Fibroblast of pulmonary artery (primary cell): ENCODE results near the gene TCERG1L.

Experiments
- DNase-seq: peaks from one replicate; pipeline ENCODE4 v3.0.0-alpha.2; 2010; ENCODE audit warnings: low read depth
- H3K4me3 ChIP-seq: replicated peaks from 2 replicates; pipeline ENCODE4 v1.5.1; 2011; ENCODE audit warnings: low read depth, mild to moderate bottlenecking, control low read depth, low read length, moderate library complexity
- TF ChIP-seq, protein P1 (sequence below): IDR thresholded peaks from 2 replicates; pipeline ENCODE4 v1.5.1; 2011; ENCODE audit warnings: mild to moderate bottlenecking, control low read depth, low read length, inconsistent platforms; ENCODE audit errors: missing control alignments

TCERG1L gene

DNA sequence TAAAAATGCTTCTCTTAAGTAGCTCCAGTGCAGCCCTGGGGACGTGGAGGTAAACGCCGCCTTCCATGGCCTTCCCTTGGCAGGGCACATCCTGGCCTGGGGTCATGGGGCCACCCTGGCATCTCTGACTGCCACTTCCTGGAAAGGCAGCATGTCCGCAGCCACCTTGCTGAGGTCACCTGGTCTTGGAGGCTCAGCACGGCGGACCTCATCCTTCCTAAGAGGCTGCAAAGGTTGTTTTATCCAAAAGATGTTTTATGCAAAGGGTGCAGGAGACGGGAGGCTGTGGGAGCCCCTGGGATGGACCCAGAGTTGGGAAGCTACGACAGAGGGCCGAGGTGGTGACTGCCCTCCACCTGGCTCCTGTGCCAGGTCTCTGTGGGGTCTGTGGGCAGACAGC, 106.0 kb downstream of the TCERG1L start:
- no peak for DNase-seq
- TF ChIP-seq, protein P1, sequence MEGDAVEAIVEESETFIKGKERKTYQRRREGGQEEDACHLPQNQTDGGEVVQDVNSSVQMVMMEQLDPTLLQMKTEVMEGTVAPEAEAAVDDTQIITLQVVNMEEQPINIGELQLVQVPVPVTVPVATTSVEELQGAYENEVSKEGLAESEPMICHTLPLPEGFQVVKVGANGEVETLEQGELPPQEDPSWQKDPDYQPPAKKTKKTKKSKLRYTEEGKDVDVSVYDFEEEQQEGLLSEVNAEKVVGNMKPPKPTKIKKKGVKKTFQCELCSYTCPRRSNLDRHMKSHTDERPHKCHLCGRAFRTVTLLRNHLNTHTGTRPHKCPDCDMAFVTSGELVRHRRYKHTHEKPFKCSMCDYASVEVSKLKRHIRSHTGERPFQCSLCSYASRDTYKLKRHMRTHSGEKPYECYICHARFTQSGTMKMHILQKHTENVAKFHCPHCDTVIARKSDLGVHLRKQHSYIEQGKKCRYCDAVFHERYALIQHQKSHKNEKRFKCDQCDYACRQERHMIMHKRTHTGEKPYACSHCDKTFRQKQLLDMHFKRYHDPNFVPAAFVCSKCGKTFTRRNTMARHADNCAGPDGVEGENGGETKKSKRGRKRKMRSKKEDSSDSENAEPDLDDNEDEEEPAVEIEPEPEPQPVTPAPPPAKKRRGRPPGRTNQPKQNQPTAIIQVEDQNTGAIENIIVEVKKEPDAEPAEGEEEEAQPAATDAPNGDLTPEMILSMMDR, result no peak
- H3K4me3 ChIP-seq, result no peak overlapping the region

DNA sequence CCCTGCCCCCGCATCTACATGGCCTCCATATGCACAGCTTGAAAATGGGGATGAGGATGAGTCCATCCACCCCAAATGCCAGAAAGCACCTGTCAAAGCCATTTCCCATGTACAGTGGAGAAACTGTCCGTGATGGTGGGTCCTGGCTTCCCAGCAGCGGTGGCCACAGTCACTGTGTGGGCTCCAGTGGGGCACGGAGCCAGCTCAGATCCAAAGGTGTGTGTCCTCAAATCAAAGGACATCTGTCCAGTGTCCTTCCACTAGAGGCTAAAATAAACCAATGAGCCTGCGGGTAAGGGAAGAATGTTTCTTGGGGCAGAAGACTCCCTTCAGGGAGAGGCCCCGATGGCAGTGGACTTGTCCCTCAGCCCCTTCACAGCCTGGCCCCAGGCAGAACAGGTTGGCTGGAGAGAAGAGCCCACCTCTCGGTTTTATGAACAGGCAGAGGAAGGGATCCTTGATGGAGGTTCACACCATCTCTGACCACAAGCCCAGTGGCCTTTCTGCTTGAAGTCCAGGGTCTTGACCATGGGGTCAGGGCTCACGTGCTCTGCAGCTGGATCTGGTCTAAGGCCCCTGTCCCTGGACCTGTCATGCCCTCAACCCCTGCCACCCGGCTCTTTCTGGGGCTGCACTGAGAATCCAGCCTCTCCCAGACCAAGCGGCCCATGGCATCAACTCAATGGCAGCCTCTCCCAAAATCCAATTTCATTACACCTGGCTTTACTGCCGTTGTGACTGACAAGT, 106.9 kb downstream of the TCERG1L start:
- DNase-seq, result no peak
- TF ChIP-seq, protein P1, result no peak
- no peak overlapping the region for H3K4me3 ChIP-seq

DNA sequence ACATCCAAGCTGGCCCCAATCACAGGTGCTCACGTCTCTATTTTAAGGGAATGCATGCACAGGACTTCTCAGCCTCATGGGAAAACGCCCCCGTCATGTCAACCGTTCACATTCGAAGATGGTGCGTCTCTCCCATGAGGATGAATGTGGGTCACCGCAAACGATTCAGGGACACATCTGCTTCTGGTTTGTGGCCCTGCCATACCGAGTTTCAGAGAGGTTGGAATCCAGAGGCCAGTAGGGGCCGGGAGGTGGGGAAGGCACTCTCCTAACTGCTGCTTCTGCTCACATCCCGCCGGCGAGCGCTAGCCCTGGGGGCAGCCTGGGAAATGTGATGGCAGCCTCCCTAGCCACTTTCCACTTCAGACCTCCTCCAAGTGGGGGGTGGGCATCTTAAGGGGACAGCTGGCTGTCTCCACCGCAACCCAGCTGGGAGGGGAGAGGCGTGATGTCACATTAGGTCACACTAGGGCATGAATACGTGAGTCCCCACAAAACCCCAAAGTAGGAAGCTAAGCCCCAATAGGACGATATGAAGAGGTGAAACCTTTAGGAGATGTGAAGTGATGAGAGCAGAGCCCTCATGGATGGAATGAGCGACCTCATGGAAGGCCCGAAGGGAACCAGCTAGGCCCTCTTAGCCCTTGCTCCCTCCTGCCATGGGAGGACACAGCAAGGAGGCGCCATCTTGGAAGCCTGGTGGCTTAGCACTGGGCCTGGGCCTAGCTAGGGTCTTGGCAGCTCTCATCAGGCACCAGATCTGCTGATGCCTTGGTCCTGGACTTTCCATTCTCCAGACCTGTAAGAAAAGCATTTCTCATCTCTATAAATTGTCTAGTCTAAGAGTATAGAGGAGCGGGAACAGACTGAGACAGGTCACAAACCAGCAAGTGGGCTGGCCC, 107.8 kb downstream of the TCERG1L start:
- no peak overlapping the region for H3K4me3 ChIP-seq
- DNase-seq, result no peak
- TF ChIP-seq, protein P1, result no peak

DNA sequence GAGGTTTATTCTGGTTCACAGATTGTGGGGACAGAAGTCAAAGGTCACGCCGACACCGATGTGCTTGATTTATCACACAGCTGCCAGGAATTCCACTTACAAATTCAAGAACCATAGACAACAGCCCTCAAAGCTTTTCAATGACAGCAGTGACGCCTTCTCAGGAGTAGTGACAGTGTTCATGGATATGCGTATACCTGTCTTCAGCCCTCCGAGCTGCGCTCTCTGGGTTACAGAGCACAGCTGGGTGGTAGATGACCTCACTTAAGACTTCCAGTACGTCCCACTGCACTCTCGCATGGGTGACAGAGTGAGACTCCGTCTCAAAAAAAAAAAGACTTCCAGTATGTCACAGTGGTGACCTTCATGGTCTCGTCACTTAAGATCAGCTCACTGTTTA, 108.5 kb downstream of the TCERG1L start:
- H3K4me3 ChIP-seq, result no peak overlapping the region
- TF ChIP-seq, protein P1, result no peak
- DNase-seq, result no peak

DNA sequence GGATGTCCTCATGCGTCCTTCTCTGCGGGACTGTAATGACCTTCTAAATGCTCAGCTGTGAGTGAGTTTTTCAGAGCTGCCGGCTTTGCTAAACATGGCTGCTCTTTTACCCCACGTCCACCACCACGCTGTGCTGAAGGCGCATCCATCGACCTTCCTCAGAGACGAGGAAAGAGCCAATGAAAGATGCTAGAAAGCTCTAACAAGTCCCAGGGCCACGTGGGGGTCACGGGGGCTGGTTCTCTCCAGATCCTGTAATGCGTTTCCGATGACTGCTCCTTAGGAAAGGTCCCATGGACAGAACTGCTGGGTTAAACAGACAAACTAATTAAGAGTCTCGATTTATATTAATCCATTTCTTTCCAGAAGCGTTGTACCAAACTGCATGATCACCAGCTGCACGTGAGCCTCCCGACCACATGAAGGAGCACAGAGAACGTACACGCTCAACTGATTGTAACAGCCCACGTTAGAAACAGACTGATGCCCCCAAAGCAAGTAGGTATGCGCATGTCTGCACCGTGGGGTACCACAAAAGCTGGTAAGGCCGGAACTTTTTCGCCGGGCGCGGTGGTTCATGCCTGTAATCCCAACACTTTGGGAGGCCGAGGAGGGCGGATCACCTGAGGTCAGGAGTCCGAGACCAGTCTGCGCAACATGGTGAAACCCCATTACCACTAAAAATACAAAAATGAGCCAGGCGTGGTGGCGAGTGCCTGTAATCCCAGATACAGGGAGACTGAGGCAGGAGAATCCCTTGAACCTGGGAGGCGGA, 109.6 kb downstream of the TCERG1L start:
- no peak overlapping the region for H3K4me3 ChIP-seq
- DNase-seq, result no peak
- TF ChIP-seq, protein P1, result no peak

DNA sequence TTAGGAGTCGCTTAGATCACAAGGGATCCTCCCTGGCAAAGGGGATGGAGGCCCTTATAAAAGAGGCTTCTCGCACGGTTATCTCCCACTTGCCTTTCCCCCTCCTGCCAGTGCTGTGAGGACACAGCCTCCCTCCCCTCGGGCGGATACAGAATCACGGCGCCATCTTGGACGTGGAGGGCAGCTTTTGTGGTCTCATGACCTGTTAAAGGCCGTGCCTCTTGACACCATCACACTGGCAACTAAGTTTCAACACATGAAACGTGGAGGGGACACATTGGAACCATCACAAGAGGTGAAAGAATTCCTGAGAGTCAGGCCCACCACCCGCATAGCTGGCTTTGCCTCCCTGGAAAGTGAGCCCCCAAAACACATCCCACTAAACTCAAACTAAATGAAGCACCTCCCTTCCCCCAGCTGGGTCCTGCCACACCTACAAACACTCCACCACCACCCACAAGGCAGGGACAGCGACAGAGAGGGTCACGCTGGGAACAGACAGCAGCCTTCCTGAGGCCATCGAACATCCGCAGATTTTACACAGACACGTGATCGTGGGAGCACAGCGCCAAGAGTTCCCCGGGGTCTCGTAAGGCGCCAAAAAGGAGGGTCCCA, 110.6 kb downstream of the TCERG1L start:
- no peak for DNase-seq
- TF ChIP-seq, protein P1, result no peak

More for the DNA sequence above, 110.6 kb downstream of the TCERG1L start:
- H3K4me3 ChIP-seq, result no peak overlapping the region
